Measurements from ENCODE around the gene SPSB1. TPM values are rescaled to one million over a fixed set of nuclear protein-coding genes. Genes with fewer than 3 reads are reported as not detected.

Gene SPSB1
- total and polyA plus RNA-seq, 10 of the 15 experiments (the other 5 are each of a cell fraction or from before 2014, with no cell fraction given): 0.02 to 2.0 (median 0.90) TPM; not detected in 1

GRCh38 chr1:9316512-9316911 lies 23.8 kb downstream of the SPSB1 start:
- H3K27me3 ChIP-seq (replicated peaks in 1 of 2; ENCODE audit: control insufficient read depth in 2 of 2, insufficient read depth in 2 of 2, low read length in 1 of 2): peaks cover 0 to 2% of the 10 kb centered on the region in 2 experiments; a peak in 1 of 4 replicates
- no peaks in the 10 kb centered on the region for H3K36me3 ChIP-seq (ENCODE audit: control insufficient read depth in 2 of 2, insufficient read depth in 2 of 2, low read length in 1 of 2)
- no peak overlapping the region for H3K9ac ChIP-seq (ENCODE audit: control insufficient read depth, insufficient read depth, low read length)
- CTCF ChIA-PET: interaction anchor here (0.6 to 2.0 kb wide), 2 partner anchors 27 to 104 kb away, joined by 3 to 5 read pairs; no protein-coding TSS in a partner anchor
- H3K4me3 ChIP-seq: no peak overlapping the region
- H3K79me2 ChIP-seq (ENCODE audit: control insufficient read depth, insufficient read depth, low read length): no peaks in the 10 kb centered on the region
- RAD21 ChIA-PET (ENCODE audit: unreplicated experiment): no interaction called here
- ATAC-seq (no peak), FAIRE-seq (no peak), DNase-seq (ENCODE audit: low read depth, low spot score) (no peak)
- H4K20me1 ChIP-seq (ENCODE audit: control insufficient read depth, insufficient read depth): no peaks in the 10 kb centered on the region
- H2AFZ ChIP-seq (ENCODE audit: control insufficient read depth, low read depth, low read length): no peak overlapping the region
- peaks cover 17% of the 10 kb centered on the region for H3K4me1 ChIP-seq (ENCODE audit: control insufficient read depth, insufficient read depth, low read length)
- SMC1A ChIA-PET (ENCODE audit: uncharacterized antibody, unreplicated experiment): interaction anchor here (1.4 kb wide), 1 partner anchor 27 kb away, joined by 3 read pairs; no protein-coding TSS in a partner anchor
- in situ Hi-C loops (cut with MboI): no loop called here
- no TSS peak for BruUV-seq (replicated peaks)
- no peaks in the 10 kb centered on the region for H3K9me3 ChIP-seq (replicated peaks; ENCODE audit: control insufficient read depth, insufficient read depth, low read length)
- H3K4me2 ChIP-seq (ENCODE audit: control insufficient read depth, insufficient read depth): no peak overlapping the region
- 90% methylated on average over 15 of the region's 24 CpGs for WGBS (ENCODE audit: insufficient coverage, insufficient replicate concordance, low lambda C conversion rate, missing lambda C conversion rate)
- intact Hi-C loops (cut with micrococcal nuclease; ENCODE audit: unreplicated experiment): no loop called here
- no peak overlapping the region for H3K27ac ChIP-seq (ENCODE audit: control insufficient read depth, insufficient read depth)
- POLR2A ChIA-PET: no interaction called here
- no peak for TF ChIP-seq BCLAF1 (IDR thresholded peaks at IDR 0.05)
- TF ChIP-seq GATAD2B (conservative IDR thresholded peaks at IDR 0.05; ENCODE audit: low read depth): no peak
- TF ChIP-seq SP1 (IDR thresholded peaks at IDR 0.05; ENCODE audit: low read depth, low read length): no peak
- TF ChIP-seq MXI1 (IDR thresholded peaks at IDR 0.05; ENCODE audit: low read depth, low read length): no peak
- no peak for TF ChIP-seq RCOR1 (conservative IDR thresholded peaks at IDR 0.05; ENCODE audit: low read depth, low read length)
- TF ChIP-seq SRF (IDR thresholded peaks at IDR 0.05; ENCODE audit: low read depth in 2 of 2, low read length in 2 of 2): no peak
- TF ChIP-seq POLR2AphosphoS2 (IDR thresholded peaks at IDR 0.05; ENCODE audit: low read depth, low read length): no peak
- TF ChIP-seq ZNF384 (IDR thresholded peaks at IDR 0.05; ENCODE audit: borderline replicate concordance, low read depth, low read length): no peak
- no peak for TF ChIP-seq CREB1 (IDR thresholded peaks at IDR 0.05; ENCODE audit: low read depth)
- TF ChIP-seq POLR2AphosphoS5 (IDR thresholded peaks at IDR 0.05; ENCODE audit: low read length): no peak
- TF ChIP-seq E2F4 (IDR thresholded peaks at IDR 0.05; ENCODE audit: low read depth, low read length): no peak
- no peak for TF ChIP-seq SKIL (IDR thresholded peaks at IDR 0.05; ENCODE audit: low read depth, poor library complexity, severe bottlenecking)
- TF ChIP-seq E4F1 (IDR thresholded peaks at IDR 0.05; ENCODE audit: borderline replicate concordance, partially characterized antibody): no peak

Data from GM12878 (cell line).